ENCODE data around the gene HDAC5. TPM values are rescaled to one million over a fixed set of nuclear protein-coding genes. Genes with fewer than 3 reads are reported as not detected.

Gene HDAC5
- total and polyA plus RNA-seq, 2 of the 8 experiments (the other 6 are each of a cell fraction or from before 2014, with no cell fraction given): 48.5 to 54.4 TPM

GRCh38 chr17:44147812-44148211, 24.4 kb upstream of the HDAC5 start:
- H3K4me2 ChIP-seq (ENCODE audit: insufficient read depth in 1 of 2, low read depth in 2 of 2, low read length in 2 of 2): no peak overlapping the region
- ChIA-PET CTCF (ENCODE audit: partially characterized antibody) (interaction anchor here (0.9 to 3.9 kb wide), 5 partner anchors 11 to 45 kb away, joined by 3 to 22 read pairs (median 4); no protein-coding TSS in a partner anchor), POLR2A (ENCODE audit: partially characterized antibody) (no interaction called here)
- no peak overlapping the region for H2AFZ ChIP-seq (ENCODE audit: low read length)
- no peak overlapping the region for H3K4ac ChIP-seq (replicated peaks; ENCODE audit: insufficient read length, low read depth, low read length)
- DNase-seq (ENCODE audit: low read depth in 1 of 2, low spot score in 2 of 2) (no peak), FAIRE-seq (no peak)
- no peak overlapping the region for H3K14ac ChIP-seq (ENCODE audit: insufficient read length)
- no peak overlapping the region for H2BK15ac ChIP-seq (ENCODE audit: low read length)
- WGBS, 2 experiments (ENCODE audit: extremely low coverage in 1 of 2, insufficient coverage in 1 of 2, insufficient read length in 1 of 2, insufficient replicate concordance in 2 of 2, low coverage in 1 of 2, low lambda C conversion rate in 2 of 2, missing lambda C conversion rate in 1 of 2): 82% methylated on average over 4 of the region's 4 CpGs; no CpG with 5 or more reads in 1 of the 2 experiments
- peaks cover 14 to 45% (median 41%) of the 10 kb centered on the region in 4 experiments for H3K36me3 ChIP-seq (ENCODE audit: control insufficient read depth in 2 of 4, insufficient read depth in 4 of 4, low read length in 3 of 4)
- H3K79me1 ChIP-seq (ENCODE audit: low read depth, low read length): peaks cover 15% of the 10 kb centered on the region
- no peak overlapping the region for H4K5ac ChIP-seq (ENCODE audit: insufficient read length, low read depth, low read length)
- no peak overlapping the region for H3K23ac ChIP-seq (ENCODE audit: insufficient read length)
- H3K56ac ChIP-seq (replicated peaks; ENCODE audit: insufficient read length, low read depth, low read length): no peak overlapping the region
- no peak overlapping the region for H2AK5ac ChIP-seq (ENCODE audit: low read depth, low read length)
- H3K79me2 ChIP-seq (ENCODE audit: control insufficient read depth in 1 of 2, insufficient read depth in 2 of 2, low read length in 2 of 2): peaks cover 0 to 41% of the 10 kb centered on the region in 2 experiments; a peak in 2 of 4 replicates
- H3K27me3 ChIP-seq (replicated peaks in 1 of 4; ENCODE audit: control insufficient read depth in 3 of 4, extremely low read depth in 1 of 4, insufficient read depth in 3 of 4, low read length in 3 of 4): no peaks in the 10 kb centered on the region
- no peak overlapping the region for H4K91ac ChIP-seq (replicated peaks; ENCODE audit: insufficient read length, low read length)
- H3K9me3 ChIP-seq (ENCODE audit: insufficient read depth in 2 of 2, low read depth in 1 of 2, low read length in 1 of 2): no peaks in the 10 kb centered on the region
- no peak overlapping the region for H3K27ac ChIP-seq (ENCODE audit: low read depth, low read length)
- H4K20me1 ChIP-seq (replicated peaks in 1 of 2; ENCODE audit: control insufficient read depth in 1 of 2, insufficient read depth in 2 of 2, low read length in 2 of 2): peaks cover 6 to 9% of the 10 kb centered on the region in 2 experiments
- H2BK20ac ChIP-seq (ENCODE audit: low read length): no peak overlapping the region
- H3K4me3 ChIP-seq (ENCODE audit: extremely low read depth in 1 of 4, insufficient read depth in 2 of 4, low read depth in 3 of 4, low read length in 4 of 4): no peak overlapping the region
- H3K18ac ChIP-seq (ENCODE audit: extremely low read depth, low read length): no peak overlapping the region
- no peak overlapping the region for H4K8ac ChIP-seq (ENCODE audit: extremely low read depth, insufficient read depth, low read length)
- TF ChIP-seq RNF2 (IDR thresholded peaks at IDR 0.05; ENCODE audit: borderline replicate concordance, low read depth, low read length, missing control alignments, poor library complexity, severe bottlenecking) (no peak), RAD21 (IDR thresholded peaks at IDR 0.05 in 1 of 2, conservative IDR thresholded peaks at IDR 0.05 in 1 of 2; ENCODE audit: low read depth in 2 of 2, low read length in 2 of 2) (no peak), CEBPB (IDR thresholded peaks at IDR 0.05; ENCODE audit: low read depth, low read length) (no peak), POU5F1 (IDR thresholded peaks at IDR 0.05; ENCODE audit: low read depth, low read length) (no peak), RXRA (IDR thresholded peaks at IDR 0.05; ENCODE audit: insufficient read depth, low read depth, low read length) (no peak), NANOG (IDR thresholded peaks at IDR 0.05; ENCODE audit: insufficient read depth, low read depth, low read length, poor library complexity, severe bottlenecking) (no peak), CTBP2 (IDR thresholded peaks at IDR 0.05; ENCODE audit: borderline replicate concordance, insufficient read depth, insufficient read length, low read length) (no peak), EGR1 (IDR thresholded peaks at IDR 0.05; ENCODE audit: borderline replicate concordance, low read depth, low read length) (no peak), CHD1 (IDR thresholded peaks at IDR 0.05; ENCODE audit: low read depth, low read length) (no peak), BRCA1 (IDR thresholded peaks at IDR 0.05; ENCODE audit: low read depth, low read length) (no peak), FOSL1 (IDR thresholded peaks at IDR 0.05; ENCODE audit: insufficient read depth, low read depth, low read length) (no peak), RBBP5 (IDR thresholded peaks at IDR 0.05; ENCODE audit: borderline replicate concordance, low read depth, low read length) (no peak), TEAD4 (IDR thresholded peaks at IDR 0.05; ENCODE audit: low read depth, low read length) (no peak)
- H3K23me2 ChIP-seq (ENCODE audit: low read depth, low read length): no peaks in the 10 kb centered on the region
- no peak overlapping the region for H3K9ac ChIP-seq (replicated peaks in 1 of 4; ENCODE audit: extremely low read depth in 1 of 4, low read depth in 3 of 4, low read length in 3 of 4)
- H2BK12ac ChIP-seq (ENCODE audit: low read depth, low read length): no peak overlapping the region
- no peak overlapping the region for H2BK120ac ChIP-seq (replicated peaks; ENCODE audit: low read depth, low read length)
- no peaks in the 10 kb centered on the region; a peak in 2 of 7 replicates for H3K4me1 ChIP-seq (replicated peaks in 1 of 4; ENCODE audit: control insufficient read depth in 3 of 4, insufficient read depth in 4 of 4, low read length in 3 of 4)
- H2BK5ac ChIP-seq (ENCODE audit: low read depth, low read length): no peak overlapping the region

Data from H1 (cell line).